Stimulated activated CD8-positive, alpha-beta memory T cell treated with anti-CD3 and anti-CD28 coated beads, Interleukin-12 subunit alpha, Interleukin-12 subunit beta, amount 100 ng/mL, for 24 hours (primary cell): ENCODE results near the gene SEC22B.
"Not testable (repeated sequence)": the region's sequence is repeated elsewhere in the genome, so short reads cannot be mapped to it uniquely, and the experiment has no call there.

Experiments
- DNase-seq: peaks from one replicate; pipeline ENCODE4 v3.0.0-alpha.2; 2020; ENCODE audit errors: extremely low read depth

Gene SEC22B

GRCh38 chr1:120145806-120146205 is 30.5 kb downstream of the SEC22B start:
- not testable (repeated sequence) for DNase-seq

- not testable (repeated sequence) for DNase-seq
Measured at GRCh38 chr1:120144626-120145025, 31.7 kb downstream of the SEC22B start.

DNA sequence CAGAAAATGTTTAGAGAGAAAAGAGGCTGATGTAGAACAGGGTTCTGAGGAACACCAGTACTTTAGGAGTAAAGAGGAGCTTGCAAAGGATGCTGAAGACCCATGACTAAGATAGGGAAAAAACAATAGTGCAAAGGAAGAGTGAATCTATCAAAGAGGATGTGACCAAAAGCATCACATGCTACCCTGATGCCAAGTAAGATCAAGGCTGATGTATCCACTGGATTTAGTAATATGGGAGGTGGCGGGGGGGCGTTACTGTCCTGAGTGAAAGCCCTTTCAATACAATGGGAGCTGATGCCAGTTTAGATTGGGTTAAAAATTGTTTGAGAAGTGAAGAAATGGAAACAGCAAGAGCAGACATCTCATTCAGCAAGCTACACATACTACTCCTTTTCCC is 32.2 kb downstream of the SEC22B start:
- DNase-seq: not testable (repeated sequence)

DNA sequence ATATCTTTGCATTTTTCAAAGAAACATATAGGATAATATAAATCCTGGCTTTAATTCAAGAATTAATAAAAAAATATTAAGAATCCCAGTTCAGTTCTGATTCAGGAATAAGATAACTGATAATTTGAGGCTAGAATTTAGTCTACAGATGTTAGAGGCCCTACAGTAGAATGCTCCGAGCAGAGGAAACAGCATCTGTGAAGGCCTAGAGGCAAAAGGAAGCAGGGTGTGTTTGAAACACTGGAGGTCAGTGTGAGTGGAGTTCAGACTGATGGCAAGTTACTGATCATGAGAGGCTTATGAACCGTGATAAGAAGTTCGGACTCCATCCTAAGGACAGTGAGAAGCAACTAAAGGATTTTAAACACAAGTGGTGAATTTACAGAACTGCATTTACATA is 33.0 kb downstream of the SEC22B start:
- DNase-seq: not testable (repeated sequence)

DNA sequence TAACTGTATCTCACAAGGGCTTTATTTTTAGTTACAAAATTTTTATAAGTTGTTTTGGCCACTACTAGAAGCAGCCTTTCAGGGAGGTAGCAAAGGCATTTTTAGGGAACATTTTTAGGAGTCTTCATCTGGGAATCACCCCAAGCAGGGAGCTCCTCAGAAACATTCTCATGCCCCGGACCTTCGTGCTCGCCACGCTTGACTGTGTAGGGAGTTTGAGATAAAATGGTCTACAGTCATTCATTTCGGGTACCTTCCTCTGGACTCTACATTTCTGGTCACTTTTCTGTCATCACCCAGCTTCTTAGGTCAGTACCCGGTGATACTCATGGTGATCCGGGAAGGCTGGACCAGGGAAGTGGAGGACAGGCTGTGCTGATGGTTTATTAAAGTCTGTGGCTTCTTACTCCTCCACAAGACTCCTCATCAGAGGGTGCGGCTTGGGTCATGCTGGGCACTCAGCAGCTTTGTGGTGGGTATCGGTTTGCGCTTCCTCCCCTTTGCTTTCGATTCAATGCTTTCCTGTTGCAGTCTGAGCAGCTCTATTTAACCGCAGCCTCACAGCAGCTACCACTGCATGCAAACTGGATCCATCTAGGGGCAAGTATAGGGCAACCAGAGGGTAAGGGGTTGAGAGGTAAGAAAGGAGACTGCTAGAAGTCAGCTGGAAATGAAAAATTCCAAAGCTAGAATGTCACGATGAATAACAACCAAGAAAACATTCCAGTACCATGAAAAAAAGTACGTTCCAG is 33.6 kb downstream of the SEC22B start:
- DNase-seq: not testable (repeated sequence)

DNA sequence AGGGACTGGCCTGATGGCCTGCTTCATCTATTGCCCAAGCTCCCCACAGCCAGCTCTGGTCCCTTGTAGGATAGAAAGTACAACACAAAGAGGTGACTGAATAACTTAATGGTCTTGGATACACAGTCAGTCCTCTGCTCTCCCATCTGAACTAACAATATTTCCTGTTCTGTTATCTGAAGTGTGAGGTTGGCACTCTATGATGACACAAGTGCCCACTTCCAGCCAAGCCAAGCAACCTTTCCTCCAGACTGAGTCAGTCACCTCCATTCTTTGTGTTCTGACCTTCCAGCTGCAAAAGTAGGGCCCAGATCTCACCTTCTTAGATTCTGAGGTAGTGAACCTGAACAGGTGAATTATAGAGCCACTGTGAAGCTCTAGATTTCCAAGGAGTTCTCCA is 34.5 kb downstream of the SEC22B start:
- not testable (repeated sequence) for DNase-seq

DNA sequence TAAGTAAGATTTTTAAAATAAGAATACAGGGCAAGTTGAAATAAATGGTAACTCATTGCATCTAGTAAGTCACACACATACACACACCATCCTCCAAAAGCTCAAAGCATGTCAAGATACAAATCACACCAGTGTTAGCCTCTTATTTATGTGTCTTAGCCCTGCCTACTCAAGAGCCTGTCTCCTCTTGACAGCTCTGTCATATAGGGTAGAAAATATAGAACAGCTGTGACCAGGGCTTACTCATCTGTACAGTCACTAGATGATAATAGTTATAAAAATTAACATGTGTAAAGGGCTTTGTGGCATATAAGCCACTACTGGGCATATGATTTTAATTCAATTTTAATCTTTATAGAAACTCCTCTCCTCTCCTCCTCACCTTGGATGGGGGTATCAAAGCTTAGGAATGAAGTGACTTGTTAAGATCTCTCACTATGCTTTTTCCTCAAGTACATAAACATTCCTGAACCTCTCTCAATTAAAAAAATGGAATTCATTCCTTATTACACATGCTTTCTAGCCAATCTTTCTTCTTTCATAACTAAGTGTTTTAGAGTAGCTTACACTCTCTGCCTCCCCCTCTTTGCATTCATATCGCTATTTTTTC is 35.6 kb downstream of the SEC22B start:
- DNase-seq: not testable (repeated sequence)

GRCh38 chr1:120136086-120136485 is 40.2 kb downstream of the SEC22B start:
- DNase-seq: not testable (repeated sequence)

DNA sequence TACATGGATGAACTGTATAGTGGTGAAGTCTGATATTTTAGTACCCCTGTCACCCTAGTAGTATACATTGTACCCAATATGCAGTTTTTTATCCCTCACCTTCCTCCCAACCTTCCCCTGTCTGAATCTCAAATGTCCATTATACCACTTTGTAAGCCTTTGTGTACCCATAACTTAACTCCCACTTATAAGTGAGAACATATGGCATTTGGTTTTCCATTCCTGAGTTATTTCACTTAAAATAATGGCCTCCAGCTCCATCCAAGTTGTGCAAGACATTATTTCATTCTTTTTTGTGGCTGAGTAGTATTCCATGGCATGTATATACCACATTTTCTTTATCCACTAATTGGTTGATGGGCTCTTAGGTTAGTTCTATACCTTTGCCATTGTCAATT is 42.4 kb downstream of the SEC22B start:
- DNase-seq: not testable (repeated sequence)

DNA sequence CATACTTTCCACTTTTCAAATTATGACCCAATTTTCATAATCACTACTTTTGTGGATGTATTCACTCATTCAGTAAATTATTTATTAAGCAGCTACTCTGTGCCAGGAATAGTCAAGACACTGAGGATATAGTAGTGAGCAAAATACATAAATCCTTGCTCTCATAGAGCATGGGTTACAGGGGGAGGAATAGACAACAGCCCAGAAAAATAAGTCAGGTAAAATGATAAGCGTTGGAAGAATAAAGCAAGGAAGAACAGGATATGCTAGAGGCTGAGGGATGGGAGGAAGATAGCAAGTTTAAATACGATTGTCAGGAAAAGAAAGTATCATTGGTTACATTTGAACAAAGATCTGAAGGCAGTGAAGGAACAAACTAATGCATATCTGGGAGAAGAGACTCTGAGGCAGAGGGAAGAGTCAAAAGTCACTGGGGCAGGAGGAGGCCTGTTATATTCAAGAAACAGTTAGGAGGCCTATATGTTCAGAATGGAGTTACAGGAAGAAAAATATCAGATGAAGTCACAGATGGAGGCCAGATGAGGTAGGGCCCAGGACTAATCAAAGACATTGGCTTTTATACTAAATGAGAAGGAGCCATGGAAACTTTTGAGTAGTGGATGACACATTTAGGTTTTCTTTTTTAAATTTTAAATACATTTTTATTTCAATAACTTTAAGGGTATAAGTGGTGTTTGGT is 42.9 kb downstream of the SEC22B start:
- no peak for DNase-seq

DNA sequence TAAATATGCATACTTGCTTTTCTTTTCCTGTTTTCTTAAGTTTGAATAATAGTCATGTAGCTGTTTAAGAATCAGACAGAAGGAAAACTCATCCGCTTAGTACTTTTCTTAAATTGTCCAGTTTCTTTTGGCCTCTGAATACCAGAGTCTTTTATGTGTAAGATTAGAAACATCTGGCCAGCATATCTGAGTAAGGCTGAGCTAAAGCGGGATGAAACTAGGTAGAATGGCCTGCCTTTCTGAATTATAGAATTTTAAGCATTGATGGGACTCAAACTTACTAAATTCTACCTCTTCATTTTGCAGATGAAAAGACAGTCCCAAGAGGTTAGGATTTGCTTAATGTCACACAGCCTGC is 43.9 kb downstream of the SEC22B start:
- DNase-seq: not testable (repeated sequence)

- DNase-seq: not testable (repeated sequence)
Measured at GRCh38 chr1:120131611-120132405, 44.5 kb downstream of the SEC22B start.

GRCh38 chr1:120127921-120128320 is 48.4 kb downstream of the SEC22B start:
- DNase-seq: not testable (repeated sequence)

- DNase-seq: not testable (repeated sequence)
Measured at GRCh38 chr1:120126216-120126615, 50.1 kb downstream of the SEC22B start.

GRCh38 chr1:120124628-120125027 is 51.7 kb downstream of the SEC22B start:
- not testable (repeated sequence) for DNase-seq

DNA sequence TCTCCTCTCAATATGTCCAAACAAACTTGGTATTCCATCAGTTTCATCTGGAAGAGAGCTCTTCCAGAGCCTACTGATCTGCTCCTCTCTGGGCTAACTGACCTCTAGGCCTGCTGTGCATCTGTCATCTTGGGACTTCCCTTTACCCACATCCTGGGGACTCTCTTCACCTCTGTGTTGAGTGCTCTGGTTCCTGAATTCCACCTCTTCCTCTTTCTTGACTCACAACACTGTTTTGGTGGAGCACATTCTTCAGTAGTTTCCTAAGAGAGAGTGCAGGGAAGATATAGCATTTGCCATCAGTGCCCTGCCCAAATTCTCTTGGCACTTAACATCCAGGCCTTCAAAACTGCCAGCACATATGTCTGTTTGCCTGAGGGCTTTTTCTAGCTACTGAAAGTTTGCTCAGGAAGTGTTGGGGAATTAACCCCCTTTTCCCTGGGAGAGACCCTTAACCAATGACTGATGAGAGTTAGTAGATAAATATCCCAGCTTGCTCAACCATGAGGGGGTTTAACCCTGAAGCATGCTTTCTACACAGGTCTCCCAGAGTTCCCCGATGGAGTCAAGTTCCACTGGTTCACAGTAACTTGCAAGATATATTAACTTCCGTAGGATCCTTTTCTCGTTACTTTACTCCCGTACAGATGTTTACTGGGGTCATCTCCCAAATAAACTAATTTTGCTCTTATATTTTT is 52.4 kb downstream of the SEC22B start:
- DNase-seq: not testable (repeated sequence)

- not testable (repeated sequence) for DNase-seq
Measured at GRCh38 chr1:120122262-120122893, 53.9 kb downstream of the SEC22B start.

DNA sequence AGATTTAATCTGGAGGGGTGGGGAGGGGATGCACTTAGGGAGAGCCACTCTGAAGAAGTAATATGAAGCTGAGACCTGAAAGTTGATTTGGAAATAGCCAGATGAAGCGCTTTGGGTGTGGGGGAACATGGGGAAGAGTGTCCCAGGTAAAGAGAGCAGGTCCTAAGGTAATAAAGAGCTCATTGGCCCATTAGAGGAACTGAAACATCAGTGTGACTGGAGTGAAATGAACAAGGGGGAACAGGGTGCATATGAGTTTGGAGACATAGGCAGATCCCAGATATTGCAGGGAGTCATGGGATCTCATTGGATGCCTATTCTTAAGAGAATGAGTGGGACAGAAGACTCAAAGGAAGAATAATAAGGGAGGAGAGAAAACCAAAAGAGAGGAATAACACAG is 54.5 kb downstream of the SEC22B start:
- not testable (repeated sequence) for DNase-seq

DNA sequence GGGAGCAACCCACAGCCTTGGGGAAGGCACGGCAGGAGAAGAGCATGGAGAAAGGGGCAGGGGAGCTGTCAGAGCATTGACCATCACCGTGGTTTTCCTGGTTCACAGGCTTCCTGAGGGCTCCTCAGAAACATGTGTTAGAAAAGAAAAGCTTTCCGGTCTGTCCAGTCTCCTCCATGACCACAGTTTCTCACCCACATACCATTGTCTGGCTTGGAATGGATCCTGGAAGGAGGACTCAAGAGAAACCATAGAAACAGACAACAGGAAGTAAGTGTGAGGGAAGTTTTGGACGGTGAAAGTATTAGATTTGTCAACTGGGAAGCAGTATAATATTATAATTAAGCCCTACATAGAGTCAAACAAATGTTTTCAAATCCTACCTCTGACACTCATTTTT is 55.8 kb downstream of the SEC22B start:
- not testable (repeated sequence) for DNase-seq

- DNase-seq: not testable (repeated sequence)
Measured at GRCh38 chr1:120117371-120118177, 58.7 kb downstream of the SEC22B start.
